OCI-LY7 (cell line): ENCODE results near the gene RHOJ. TPM values are rescaled to one million over a fixed set of nuclear protein-coding genes. Genes with fewer than 3 reads are reported as not detected.
"Not testable (repeated sequence)": the region's sequence is repeated elsewhere in the genome, so short reads cannot be mapped to it uniquely, and the experiment has no call there.

Experiments used
- BruUV-seq: library from RNA; stranded (reverse); fragments of 400-500 nt; replicated peaks from 2 replicates; lab custom pipeline; 2021; lab: Mats Ljungman, UMichigan
- CTCF ChIA-PET: fragments of 300-600 bp; sonication (Branson Sonifier 250); formaldehyde crosslinking; loops from one replicate; lab custom pipeline; 2022; ENCODE audit warnings: antibody characterized with exemption; ENCODE audit not compliant: unreplicated experiment; lab: Charles Lee
- POLR2A ChIA-PET: fragments of 300-600 bp; sonication (Branson Sonifier 250); formaldehyde crosslinking; loops from one replicate; lab custom pipeline; 2022; ENCODE audit warnings: antibody characterized with exemption; lab: Charles Lee
- DNase-seq: peaks from one replicate; pipeline ENCODE4 v3.0.0-alpha.2; 2015; ENCODE audit warnings: low spot score
- H2AFZ ChIP-seq: fragments of 200-600 bp; sonication (generic), shearing (Covaris generic); 2 replicates; pipeline ENCODE4 v1.6.1; 2014; ENCODE audit warnings: mild to moderate bottlenecking, antibody characterized with exemption, low read length, moderate library complexity
- H3K27ac ChIP-seq: fragments of 200-600 bp; sonication (generic); 2 replicates; pipeline ENCODE4 v1.5.1; 2014; ENCODE audit warnings: mixed run types, low read depth, mild to moderate bottlenecking, moderate library complexity, low read length, inconsistent platforms; ENCODE audit not compliant: poor library complexity, severe bottlenecking
- H3K36me3 ChIP-seq: fragments of 200-600 bp; sonication (generic); 2 replicates; pipeline ENCODE4 v1.6.1; 2014; ENCODE audit warnings: mild to moderate bottlenecking, antibody characterized with exemption, low read length, moderate library complexity, mixed read lengths; ENCODE audit not compliant: insufficient read depth
- H3K4me1 ChIP-seq: fragments of 200-600 bp; sonication (generic); 2 replicates; pipeline ENCODE4 v1.5.1; 2014; ENCODE audit warnings: mild to moderate bottlenecking, low read length; ENCODE audit not compliant: insufficient read depth, poor library complexity, severe bottlenecking
- H3K4me2 ChIP-seq: fragments of 200-600 bp; sonication (generic); 2 replicates; pipeline ENCODE4 v1.6.1; 2014; ENCODE audit warnings: mild to moderate bottlenecking, low read length
- H3K4me3 ChIP-seq: fragments of 200-600 bp; sonication (generic); 2 replicates; pipeline ENCODE4 v1.5.1; 2014; ENCODE audit warnings: mild to moderate bottlenecking, low read depth, low read length; ENCODE audit not compliant: poor library complexity, severe bottlenecking
- H3K79me2 ChIP-seq: fragments of 200-600 bp; sonication (generic); 2 replicates; pipeline ENCODE4 v1.6.1; 2016; ENCODE audit warnings: low read depth, mild to moderate bottlenecking, low read length, moderate library complexity, mixed read lengths; ENCODE audit not compliant: insufficient read depth
- H3K9me2 ChIP-seq: fragments of 200-600 bp; sonication (generic); 2 replicates; pipeline ENCODE4 v1.6.1; 2016; ENCODE audit warnings: mild to moderate bottlenecking, low read length, mixed read lengths; ENCODE audit not compliant: insufficient read depth
- H3K9me3 ChIP-seq: fragments of 200-600 bp; sonication (generic); 2 replicates; pipeline ENCODE4 v1.6.1; 2014; ENCODE audit warnings: mild to moderate bottlenecking, mixed run types, low read length, mixed read lengths
- H4K20me1 ChIP-seq: fragments of 200-600 bp; sonication (generic); 2 replicates; pipeline ENCODE4 v1.6.1; 2014; ENCODE audit warnings: mild to moderate bottlenecking, antibody characterized with exemption, low read length, moderate library complexity, mixed read lengths; ENCODE audit not compliant: insufficient read depth
- EZH2phosphoT487 ChIP-seq: fragments of 200-600 bp; sonication (generic); IDR thresholded peaks from 2 replicates; pipeline ENCODE4 v1.6.1; 2018; ENCODE audit warnings: low read depth, borderline replicate concordance, mild to moderate bottlenecking, mixed run types, antibody characterized with exemption, low read length, moderate library complexity, mixed read lengths
- intact Hi-C: fragments of 100-400 bp; cut with micrococcal nuclease; formaldehyde crosslinking; loops from one replicate; pipeline ENCODE4 v1.10.0; 2022; ENCODE audit not compliant: unreplicated experiment
- total RNA-seq, 2 experiments: library from RNA; depleted of rRNA in 1 of 2; stranded (reverse); fragments of >200 nt in 1 of 2; shearing (Covaris generic) in 1 of 2; gene quantifications; 2 replicates each; pipeline ENCODE4 v1.2.3, GENCODE V29; 2014 to 2022
- TF ChIP-seq, protein P1 (sequence below): fragments of 200-600 bp; sonication (generic); conservative IDR thresholded peaks from 2 replicates; pipeline ENCODE4 v1.5.1; 2014; ENCODE audit warnings: mild to moderate bottlenecking, antibody characterized with exemption, low read length, moderate library complexity, mixed read lengths

The RHOJ gene
- total RNA-seq, 2 experiments from 2014 or later: not detected

GRCh38 chr14:63157195-63157594, 47.0 kb upstream of the RHOJ start:
- H3K36me3 ChIP-seq: no peaks in the 10 kb centered on the region
- H3K27ac ChIP-seq: no peak overlapping the region
- intact Hi-C loops: no loop called here
- H3K4me1 ChIP-seq: no peaks in the 10 kb centered on the region
- CTCF ChIA-PET: no interaction called here
- no peak overlapping the region for H2AFZ ChIP-seq
- H3K4me2 ChIP-seq: no peak overlapping the region
- H3K4me3 ChIP-seq: no peak overlapping the region
- TF ChIP-seq, protein P1, sequence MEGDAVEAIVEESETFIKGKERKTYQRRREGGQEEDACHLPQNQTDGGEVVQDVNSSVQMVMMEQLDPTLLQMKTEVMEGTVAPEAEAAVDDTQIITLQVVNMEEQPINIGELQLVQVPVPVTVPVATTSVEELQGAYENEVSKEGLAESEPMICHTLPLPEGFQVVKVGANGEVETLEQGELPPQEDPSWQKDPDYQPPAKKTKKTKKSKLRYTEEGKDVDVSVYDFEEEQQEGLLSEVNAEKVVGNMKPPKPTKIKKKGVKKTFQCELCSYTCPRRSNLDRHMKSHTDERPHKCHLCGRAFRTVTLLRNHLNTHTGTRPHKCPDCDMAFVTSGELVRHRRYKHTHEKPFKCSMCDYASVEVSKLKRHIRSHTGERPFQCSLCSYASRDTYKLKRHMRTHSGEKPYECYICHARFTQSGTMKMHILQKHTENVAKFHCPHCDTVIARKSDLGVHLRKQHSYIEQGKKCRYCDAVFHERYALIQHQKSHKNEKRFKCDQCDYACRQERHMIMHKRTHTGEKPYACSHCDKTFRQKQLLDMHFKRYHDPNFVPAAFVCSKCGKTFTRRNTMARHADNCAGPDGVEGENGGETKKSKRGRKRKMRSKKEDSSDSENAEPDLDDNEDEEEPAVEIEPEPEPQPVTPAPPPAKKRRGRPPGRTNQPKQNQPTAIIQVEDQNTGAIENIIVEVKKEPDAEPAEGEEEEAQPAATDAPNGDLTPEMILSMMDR: no peak
- TF ChIP-seq EZH2phosphoT487: no peak
- DNase-seq: no peak
- BruUV-seq: no TSS peak
- no peaks in the 10 kb centered on the region for H3K9me2 ChIP-seq
- no peaks in the 10 kb centered on the region for H3K79me2 ChIP-seq
- H3K9me3 ChIP-seq: no peaks in the 10 kb centered on the region
- POLR2A ChIA-PET: no interaction called here
- H4K20me1 ChIP-seq: no peaks in the 10 kb centered on the region

DNA sequence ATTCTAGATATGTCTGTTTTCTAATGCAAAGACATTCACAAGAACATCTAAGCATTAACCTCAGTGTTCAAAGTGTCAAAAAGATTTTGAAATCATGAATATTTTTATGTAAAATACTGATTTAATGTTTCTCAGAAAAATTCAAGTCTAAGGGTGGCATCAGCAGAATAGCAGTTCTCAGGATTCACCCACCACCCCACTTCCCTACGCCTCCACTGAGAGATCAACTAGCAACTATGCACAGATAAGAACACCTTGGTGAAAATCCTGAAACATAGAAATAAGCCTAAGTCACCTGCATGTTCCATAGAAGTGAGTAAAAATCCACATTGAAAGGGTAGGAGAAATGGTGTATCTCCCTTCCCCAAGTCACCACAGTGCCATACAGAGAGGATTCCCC, 40.9 kb upstream of the RHOJ start:
- Histone ChIP-seq H3K4me2 (no peak overlapping the region), H3K79me2 (no peaks in the 10 kb centered on the region), H3K4me1 (no peaks in the 10 kb centered on the region), H3K4me3 (no peak overlapping the region), H3K9me2 (no peaks in the 10 kb centered on the region), H3K36me3 (no peaks in the 10 kb centered on the region), H3K27ac (no peak overlapping the region), H3K9me3 (no peaks in the 10 kb centered on the region), H4K20me1 (no peaks in the 10 kb centered on the region), H2AFZ (no peak overlapping the region)
- intact Hi-C loops: no loop called here
- no TSS peak for BruUV-seq
- ChIA-PET POLR2A (interaction anchor here (1.2 kb wide), 1 partner anchor 10 kb away, joined by 3 read pairs; no protein-coding TSS in a partner anchor), CTCF (no interaction called here)
- DNase-seq: no peak
- TF ChIP-seq, protein P1: no peak
- TF ChIP-seq EZH2phosphoT487: no peak

DNA sequence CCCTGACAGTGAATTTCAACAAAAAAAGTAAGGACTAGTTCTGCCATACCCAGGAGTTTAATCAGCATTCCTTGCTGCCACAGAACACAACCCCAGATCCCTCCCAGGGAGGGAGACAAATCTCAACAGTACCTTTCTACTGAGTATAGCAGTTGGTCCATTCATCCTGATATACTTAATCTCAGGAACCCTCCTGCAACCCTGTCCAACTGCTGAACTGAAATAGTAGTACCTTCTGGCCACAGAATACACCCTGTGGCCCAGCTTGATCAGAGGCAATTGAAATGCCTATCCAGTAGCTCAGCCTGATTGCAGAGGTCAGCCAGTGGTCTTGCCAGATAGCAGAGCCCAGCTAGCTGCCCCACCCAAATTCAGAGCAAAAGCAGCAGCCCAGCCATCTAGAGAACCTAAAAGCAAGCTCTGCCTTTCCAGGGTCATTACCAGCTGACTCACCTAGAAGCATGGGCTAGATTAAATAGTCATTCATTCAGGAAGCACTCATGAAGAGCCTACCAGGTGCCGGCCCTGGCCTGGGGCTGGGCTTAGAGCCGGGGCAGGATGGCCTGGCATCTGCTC, 40.0 kb upstream of the RHOJ start:
- no TSS peak for BruUV-seq
- no peak for DNase-seq

DNA sequence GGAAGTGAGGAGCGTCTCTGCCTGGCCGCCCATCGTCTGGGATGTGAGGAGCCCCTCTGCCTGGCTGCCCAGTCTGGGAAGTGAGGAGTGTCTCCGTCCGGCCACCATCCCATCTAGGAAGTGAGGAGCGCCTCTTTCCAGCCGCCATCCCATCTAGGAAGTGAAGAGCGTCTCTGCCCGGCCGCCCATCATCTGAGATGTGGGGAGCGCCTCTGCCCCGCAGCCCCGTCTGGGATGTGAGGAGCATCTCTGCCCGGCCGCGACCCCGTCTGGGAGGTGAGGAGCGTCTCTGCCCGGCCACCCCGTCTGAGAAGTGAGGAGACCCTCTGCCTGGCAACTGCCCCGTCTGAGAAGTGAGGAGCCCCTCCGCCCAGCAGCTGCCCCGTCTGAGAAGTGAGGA, 39.0 kb upstream of the RHOJ start:
- not testable (repeated sequence) for BruUV-seq

More for the DNA sequence above, 40.0 kb upstream of the RHOJ start:
- Histone ChIP-seq H3K79me2 (no peaks in the 10 kb centered on the region), H3K9me2 (no peaks in the 10 kb centered on the region), H3K4me1 (no peaks in the 10 kb centered on the region), H4K20me1 (no peaks in the 10 kb centered on the region), H3K4me3 (no peak overlapping the region), H3K4me2 (no peak overlapping the region), H3K9me3 (no peaks in the 10 kb centered on the region), H3K36me3 (no peaks in the 10 kb centered on the region), H3K27ac (no peak overlapping the region), H2AFZ (no peak overlapping the region)
- ChIA-PET POLR2A (no interaction called here), CTCF (no interaction called here)
- intact Hi-C loops: no loop called here
- no peak for TF ChIP-seq EZH2phosphoT487
- TF ChIP-seq, protein P1: no peak

More for the DNA sequence above, 39.0 kb upstream of the RHOJ start:
- H3K4me3 ChIP-seq, H3K27ac ChIP-seq, intact Hi-C loops, H3K9me2 ChIP-seq, H3K9me3 ChIP-seq, H4K20me1 ChIP-seq, CTCF ChIA-PET, H3K36me3 ChIP-seq, H3K4me1 ChIP-seq, DNase-seq, H3K4me2 ChIP-seq, H2AFZ ChIP-seq, POLR2A ChIA-PET, H3K79me2 ChIP-seq: not testable (repeated sequence)
